Erythroblast (primary cell): Measurements from ENCODE around the gene ARID4B.
"Not testable (repeated sequence)": the region's sequence is repeated elsewhere in the genome, so short reads cannot be mapped to it uniquely, and the experiment has no call there.

Source experiments
- GATA1 ChIP-seq: IDR thresholded peaks from 2 replicates; pipeline ENCODE4 v1.6.1; 2011; ENCODE audit warnings: low read depth, mild to moderate bottlenecking, control low read depth, low read length, moderate library complexity
- POLR2A ChIP-seq: IDR thresholded peaks from 2 replicates; pipeline ENCODE4 v1.6.1; 2011; ENCODE audit warnings: mild to moderate bottlenecking, low read length

DNA sequence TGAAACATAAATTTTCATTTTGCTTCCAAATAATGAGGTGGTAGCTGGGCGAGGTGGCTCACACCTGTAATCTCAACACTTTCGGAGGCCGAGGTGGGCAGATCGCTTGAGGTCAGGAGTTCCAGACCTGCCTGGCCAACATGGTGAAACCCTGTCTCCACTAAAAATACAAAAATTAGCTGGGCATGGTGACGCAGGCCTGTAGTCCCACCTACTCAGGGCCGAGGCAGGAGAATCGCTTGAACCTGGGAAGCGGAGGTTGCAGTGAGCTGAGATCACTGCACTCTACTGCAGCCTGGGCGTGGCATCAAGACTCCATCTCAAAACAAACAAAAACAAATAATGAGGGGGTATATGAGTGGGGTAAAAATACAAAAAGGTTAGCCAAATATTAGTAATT is 168.0 kb downstream of the ARID4B start:
- not testable (repeated sequence) for TF ChIP-seq POLR2A, GATA1
